NCI-H345 treated with DMSO at 0.1 percent for 48 hours (cell line): Measurements from ENCODE around the gene CYP26A1.
"Not testable (repeated sequence)": the region's sequence is repeated elsewhere in the genome, so short reads cannot be mapped to it uniquely, and the experiment has no call there.

Experiments used
- DNase-seq: peaks from one replicate; lab custom pipeline; 2025; ENCODE audit not compliant: unreplicated experiment; lab: John Stamatoyannopoulos, UW

The CYP26A1 gene

DNA sequence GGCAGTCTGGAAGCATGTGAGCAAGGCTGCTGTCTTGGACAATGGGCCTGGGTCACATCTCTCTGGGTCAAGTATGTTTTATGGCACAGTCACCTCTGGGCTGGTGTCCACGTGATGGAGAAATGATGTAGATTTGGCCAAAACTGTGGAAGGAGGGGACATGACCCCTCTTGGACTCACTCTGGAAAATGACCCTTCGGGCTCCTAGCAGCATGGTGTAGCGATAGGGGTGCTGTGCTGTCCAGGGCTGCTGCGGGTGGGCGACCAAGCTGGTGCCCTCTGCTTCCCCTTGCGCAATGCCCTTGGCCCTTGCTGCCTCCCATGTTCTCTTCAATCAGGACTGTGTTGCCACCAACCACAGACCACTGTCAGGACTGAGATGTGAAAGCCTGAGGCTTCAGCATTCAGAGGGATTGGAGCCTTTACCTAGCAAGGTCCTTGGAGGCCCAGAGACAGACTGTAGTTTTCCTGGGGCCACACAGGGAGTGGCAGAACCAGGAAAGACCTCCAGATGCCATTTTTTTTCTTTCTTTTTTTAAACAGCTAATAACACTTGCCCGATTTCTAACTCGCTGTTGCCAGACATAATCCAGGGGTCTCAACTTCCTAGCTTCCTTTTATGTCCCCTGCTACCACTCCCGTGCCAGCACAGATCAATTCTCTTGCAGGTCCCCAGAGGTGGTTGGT is 6.1 kb downstream of the CYP26A1 start:
- DNase-seq = no peak

- DNase-seq = no peak
Measured at GRCh38 chr10:93080350-93081046, 6.8 kb downstream of the CYP26A1 start.

GRCh38 chr10:93081318-93081717 is 7.6 kb downstream of the CYP26A1 start:
- no peak for DNase-seq

- no peak for DNase-seq
Measured at GRCh38 chr10:93081834-93082233, 8.1 kb downstream of the CYP26A1 start.

DNA sequence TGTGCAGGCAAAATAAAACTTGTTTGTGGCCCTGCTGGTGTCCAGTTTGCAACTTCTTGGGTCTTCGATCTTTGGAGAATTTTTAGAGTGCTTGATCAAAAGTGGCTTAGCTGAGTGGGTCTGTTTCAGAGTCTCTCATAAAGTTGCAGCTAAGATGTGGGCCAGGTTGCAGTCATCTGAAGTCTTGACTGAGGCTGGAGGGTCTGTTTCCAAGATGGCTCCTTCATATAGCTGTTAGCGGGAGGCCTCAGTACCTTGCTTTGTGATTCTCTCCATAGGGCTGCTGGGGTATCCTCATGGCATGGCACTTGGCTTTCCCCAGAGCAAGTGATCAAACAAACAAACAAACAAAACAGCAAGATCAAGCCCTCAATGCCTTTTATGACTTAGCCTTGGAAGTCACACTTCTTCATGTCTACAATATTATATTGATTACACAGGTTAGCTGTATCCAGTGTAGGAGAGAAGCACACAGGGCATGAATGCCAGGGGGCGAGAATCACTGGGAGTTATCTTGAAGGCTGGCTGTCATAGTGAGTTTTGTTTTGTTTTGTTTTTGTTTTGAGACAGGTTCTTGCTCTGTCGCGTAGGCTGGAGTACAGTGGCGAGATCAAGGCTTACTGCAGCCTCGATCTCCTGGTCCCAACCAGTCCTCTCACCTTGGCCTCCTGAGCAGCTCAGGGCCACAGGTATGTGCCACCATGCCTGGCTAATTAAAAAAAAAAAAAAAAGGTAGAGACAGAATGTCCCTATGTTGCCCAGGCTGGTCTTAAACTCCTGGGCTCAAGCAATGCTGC is 10.2 kb downstream of the CYP26A1 start:
- no peak for DNase-seq

- DNase-seq = no peak
Measured at GRCh38 chr10:93085272-93085859, 11.7 kb downstream of the CYP26A1 start.

DNA sequence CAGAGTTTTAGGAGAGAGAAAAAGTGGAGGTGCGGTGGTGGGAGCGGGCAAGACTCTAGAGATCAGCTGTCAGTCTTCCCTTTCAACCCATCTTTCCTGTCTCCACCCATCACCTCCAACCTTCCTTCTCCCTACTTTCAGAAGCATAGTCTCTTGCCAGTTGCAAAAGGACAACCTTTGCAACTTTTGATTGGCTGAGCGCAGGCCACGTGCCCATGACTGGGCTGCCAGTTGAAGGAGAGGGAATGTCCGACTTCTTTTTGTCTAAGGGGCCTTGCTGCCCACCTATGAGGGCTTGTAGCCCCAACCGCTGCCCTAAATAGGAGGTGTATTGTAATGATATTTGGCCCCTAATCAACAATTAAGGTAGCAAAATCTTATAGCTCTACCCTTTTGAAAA is 12.6 kb downstream of the CYP26A1 start:
- no peak for DNase-seq

- no peak for DNase-seq
Measured at GRCh38 chr10:93087846-93088245, 14.2 kb downstream of the CYP26A1 start.

DNA sequence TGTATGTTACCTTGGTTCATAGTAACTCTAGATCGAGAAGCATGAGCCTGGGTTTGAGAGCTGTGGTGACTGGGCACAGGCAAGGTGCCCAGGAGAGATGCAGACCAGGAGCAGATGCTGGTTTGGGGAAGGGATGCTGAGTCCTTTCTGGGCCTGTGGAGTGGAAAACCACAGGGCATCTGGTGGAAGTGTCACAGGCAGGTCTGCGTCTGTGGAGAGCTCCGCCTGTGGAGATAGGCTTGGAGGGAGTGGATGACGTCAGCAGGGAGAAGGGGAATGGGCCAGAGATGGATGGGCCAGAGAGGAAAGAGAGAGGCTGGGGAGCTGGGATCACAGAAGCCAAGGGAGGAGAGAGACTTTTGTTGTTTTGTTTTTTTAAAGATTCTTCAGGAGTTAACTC is 14.8 kb downstream of the CYP26A1 start:
- DNase-seq = no peak

DNA sequence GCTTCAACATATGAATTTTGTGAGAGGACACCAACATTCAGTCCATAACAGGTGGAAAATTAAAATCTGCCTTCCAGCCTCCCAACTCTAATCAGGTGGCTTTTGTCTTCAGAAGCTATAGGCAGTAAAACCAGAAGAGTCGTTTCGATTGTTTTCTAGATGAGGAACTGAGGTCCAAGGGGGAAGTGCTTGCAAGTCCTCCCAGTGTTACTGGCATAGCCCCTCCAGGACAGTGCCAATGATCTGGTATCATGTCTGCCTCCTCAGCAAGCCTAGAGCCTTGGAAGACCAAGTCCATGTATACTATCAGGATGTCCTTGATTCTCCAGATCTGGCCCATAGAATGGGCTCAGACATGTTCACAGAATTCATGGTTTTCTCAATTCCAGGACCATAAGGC is 16.9 kb downstream of the CYP26A1 start:
- no peak for DNase-seq

GRCh38 chr10:93091960-93092359 is 18.3 kb downstream of the CYP26A1 start:
- no peak for DNase-seq

DNA sequence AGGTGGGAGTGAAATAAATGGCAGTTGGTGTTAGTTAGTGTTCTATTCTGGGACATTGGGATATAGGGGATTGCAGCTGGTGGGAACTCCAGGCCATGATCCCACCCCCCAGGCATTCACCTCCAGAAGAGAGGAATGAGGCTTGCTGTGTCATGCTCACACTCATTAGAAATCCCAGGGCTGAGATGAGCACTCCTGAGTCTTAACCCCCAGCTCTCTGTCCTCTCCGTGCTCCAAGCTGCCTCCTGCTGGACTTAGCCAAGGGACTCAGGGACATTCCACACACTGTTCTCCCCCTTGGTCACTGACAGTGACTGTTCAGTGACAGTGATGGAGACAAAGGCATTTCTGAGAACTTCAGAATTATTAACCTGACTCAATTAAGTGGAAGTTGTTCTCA is 21.5 kb downstream of the CYP26A1 start:
- DNase-seq = no peak

DNA sequence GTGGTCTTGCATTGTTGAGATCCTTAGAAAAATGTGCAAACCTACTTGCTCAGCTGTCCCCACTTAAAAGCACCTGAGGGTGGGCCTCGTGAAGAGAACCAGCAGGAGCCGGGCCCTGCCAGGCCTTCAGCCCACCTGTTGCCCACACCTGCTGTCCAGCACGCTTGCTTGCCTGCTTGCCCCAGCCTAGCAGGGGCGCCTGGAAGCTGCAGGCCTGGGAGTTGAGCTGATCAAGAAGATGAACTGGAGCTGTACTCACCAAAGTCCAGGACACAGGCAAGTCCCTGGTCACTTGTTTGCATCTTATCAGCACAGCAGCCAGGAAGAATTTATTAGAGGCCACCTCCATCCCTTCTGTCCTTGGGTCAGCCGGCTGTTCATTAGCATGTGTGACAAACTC is 23.2 kb downstream of the CYP26A1 start:
- DNase-seq = peak; percentile 35

- DNase-seq = no peak
Measured at GRCh38 chr10:93097386-93097785, 23.7 kb downstream of the CYP26A1 start.

DNA sequence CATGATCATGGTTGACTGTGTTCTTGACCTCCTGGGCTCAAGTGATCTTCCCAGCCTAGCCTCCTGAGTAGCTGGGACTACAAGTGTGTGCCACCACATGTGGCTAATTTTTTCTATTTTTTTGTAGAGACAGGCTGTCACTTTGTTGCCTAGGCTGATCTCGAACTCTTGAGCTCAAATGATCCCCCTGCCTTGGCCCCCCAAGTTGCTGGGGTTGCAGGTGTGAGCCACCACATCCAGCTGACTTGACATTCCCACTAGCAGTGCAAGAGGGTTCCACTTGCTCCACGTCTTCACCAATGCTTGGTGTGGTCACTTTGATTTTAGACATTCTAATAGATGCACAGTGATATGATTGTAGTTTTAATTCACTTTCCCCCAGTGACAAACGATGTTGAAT is 25.1 kb downstream of the CYP26A1 start:
- no peak for DNase-seq

- no peak for DNase-seq
Measured at GRCh38 chr10:93099670-93100069, 26.0 kb downstream of the CYP26A1 start.

GRCh38 chr10:93101148-93101547 is 27.5 kb downstream of the CYP26A1 start:
- DNase-seq = not testable (repeated sequence)

GRCh38 chr10:93103953-93104352 is 30.3 kb downstream of the CYP26A1 start:
- no peak for DNase-seq

DNA sequence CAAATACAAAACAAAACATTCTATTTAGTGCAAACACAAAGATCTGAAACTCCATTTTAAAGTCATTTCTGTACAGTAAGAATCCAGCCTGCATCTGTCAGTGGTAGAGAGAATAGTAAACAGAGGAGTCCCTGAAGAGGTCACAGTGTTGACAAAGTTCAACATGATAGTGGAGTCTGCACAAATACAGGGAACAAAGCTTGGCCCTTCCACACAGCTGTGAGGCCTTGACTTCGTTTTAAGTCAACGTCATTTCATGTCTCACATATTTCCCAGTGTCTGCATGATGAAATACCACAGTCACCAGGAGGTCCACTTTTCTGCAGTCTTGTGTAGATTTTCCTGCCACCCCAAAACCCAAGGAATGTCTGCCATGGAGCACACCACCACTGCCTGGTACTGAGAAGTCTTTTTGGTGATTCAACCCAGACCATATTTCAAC is 33.0 kb downstream of the CYP26A1 start:
- DNase-seq = peak; percentile 40

- no peak for DNase-seq
Measured at GRCh38 chr10:93110472-93111146, 36.9 kb downstream of the CYP26A1 start.

GRCh38 chr10:93113042-93113441 is 39.3 kb downstream of the CYP26A1 start:
- DNase-seq = no peak
